GM21423 (cell line): ENCODE data around the gene MACROD1.

Source experiments
- ATAC-seq: cut with Tn5 transposase; IDR thresholded peaks from one replicate; pipeline ENCODE4 v1.9.1; 2021; ENCODE audit warnings: mild to moderate bottlenecking, moderate library complexity; ENCODE audit not compliant: unreplicated experiment

The MACROD1 gene

DNA sequence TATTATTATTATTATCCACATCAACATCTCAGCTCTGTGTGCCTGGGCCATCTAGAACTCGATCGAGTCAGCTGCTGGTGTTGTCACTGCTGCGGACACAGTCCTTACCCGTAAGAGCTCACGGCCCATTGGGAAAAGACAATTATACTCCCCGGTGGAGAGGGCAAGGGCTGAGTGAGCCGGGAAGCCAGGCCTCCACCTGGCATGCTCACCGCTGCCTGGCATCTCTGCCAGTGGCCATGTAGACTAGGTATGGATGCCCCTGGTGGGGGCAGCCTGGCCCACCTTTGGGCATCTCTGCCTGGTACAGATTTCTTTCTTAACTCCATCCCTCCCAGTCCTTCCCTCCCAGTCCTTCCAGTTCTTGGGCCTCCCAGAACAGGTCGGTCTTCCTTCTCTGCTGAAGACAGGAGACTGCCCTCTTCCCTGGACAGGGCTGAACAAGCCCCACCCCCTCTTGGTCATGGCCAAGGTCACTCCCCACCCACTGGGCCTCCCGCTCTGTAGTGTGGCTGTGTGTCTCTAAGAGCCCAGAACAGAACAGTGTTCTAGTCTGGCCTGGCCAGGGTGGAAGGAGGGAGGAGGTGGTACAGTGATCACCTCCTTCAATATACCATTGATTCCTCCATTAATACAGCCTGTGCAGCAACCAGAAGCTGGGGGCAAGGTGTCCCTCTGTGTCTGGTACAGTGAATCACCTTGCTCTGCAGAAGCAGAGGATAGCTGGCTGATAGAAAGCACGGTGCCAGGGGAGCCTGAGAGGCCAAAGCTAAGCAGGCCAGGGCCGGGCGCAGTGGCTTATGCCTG, 72.5 kb downstream of the MACROD1 start:
- ATAC-seq: no peak

DNA sequence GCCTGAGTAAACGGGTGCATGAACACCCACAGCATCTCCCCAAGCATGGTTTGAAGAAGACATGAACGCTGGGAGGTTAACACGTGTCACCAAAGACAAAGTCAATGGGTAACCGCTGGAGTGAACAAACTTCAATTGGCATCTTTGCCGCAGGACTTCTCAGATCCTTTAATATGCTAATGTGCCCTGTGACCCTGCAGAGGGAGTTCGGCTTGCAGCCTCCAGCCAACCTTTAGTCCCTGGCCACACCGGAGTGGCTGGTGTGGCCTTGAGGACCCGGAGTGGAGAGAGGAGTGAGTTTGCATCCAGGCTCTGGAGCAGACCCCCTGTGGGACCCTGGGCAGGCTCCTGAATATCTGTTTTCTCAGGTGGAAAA, 73.2 kb downstream of the MACROD1 start:
- no peak for ATAC-seq

DNA sequence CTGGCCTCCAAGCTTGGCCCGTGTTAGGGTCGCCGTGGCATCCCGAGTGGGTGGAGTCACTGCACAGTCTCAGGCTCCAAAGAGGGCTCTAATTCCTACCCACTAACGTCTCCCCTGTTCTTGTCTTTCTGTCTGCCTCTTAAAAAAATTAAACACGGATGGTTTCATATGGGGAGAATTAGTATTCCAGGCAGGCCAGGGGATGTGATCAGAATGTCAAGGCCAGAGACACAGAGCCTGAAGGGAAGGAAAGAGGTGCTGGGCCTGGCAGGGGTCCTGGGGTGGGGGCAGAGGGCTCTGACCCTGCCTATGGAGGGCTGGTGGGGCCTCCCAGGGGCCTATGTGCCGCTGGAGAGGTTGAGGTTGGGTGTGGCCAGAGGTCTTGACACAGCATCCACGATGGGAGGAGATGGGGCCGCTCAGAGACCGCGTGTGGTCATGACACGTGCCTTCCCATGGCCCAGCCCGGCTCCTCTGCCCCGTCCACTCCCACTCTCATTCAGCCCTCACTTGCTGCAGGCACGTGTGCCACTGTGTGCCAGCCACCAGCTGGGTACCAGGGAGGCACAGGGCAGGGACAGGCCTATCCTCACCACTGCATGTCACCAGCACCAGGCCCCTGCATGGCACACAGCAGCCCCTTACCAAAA, 73.7 kb downstream of the MACROD1 start:
- ATAC-seq: no peak

DNA sequence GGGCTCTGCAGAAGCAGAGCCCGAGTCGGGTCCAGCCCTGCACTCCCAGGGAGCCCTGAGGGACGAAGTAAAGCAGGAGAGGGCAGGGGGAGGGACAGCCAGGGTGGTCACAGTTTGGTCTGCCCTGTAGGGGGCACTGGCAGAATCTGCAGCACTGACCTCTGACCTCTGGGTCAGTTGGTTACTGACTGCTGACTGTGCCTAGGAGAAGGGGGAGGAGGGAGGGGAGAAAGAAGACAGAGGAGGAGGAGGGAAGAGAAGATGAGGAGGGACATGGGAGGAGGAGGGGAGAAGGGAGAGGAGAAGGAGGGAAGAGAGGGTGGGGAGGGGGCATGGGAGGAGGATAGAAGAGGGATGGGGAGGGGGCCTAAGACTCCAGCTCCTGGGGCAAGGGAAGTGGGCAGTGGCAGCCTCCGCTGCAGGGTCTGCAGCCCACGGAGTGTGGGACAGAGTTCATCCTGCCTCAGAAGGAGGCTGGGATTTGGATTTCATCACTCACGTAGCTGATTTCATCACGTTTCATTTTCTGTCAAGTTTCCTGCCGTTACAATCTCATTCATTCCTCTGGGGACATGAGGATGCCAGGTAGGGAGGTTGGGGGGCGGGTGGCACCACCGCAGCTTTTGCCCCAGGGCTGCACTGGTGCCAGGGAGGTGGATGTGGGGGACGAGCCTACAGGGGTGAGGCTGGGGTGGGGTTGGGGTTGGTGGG, 75.0 kb downstream of the MACROD1 start:
- no peak for ATAC-seq

DNA sequence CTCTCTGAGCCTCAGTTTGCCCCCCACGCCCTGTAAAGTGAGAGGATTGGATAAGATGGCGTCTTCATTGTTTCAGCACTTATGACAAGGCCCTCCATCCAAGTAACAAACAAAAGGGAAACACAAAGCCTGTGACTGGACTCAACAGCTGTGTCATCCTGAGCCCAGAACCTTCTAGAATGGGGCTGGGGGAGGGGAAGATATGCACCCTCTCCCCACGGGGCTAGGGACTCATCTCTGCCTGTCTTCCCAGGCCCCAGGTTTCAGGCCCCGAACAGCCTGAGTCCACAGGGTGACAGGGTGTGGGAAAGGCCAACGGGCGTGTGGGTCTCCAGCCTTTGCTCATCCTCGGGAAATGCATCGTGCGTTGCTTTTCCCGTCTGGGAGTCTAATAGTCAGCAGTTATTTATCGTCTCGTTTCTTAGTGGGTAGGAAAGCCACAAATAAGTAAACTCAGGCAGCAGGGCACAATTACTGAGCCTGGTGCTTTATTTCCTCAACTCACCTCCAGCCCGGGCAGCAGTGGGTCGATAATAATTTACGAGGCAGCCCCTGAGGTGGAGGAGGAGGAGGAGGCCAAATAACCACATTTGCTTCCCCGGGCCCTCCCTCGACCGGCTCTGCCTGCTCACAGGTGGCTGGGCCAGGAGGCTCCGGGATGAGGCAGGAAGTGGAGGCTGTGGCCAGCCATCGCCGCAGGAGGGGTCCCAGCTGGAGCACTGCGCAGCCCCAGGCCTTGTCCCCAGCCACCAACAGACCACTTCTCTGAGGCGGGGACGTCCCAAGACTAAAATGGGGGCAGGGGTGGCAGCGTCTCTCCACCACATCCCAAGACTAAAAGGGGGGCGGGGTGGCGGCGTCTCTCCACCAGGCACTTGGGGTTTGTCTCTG, 75.8 kb downstream of the MACROD1 start:
- no peak for ATAC-seq

DNA sequence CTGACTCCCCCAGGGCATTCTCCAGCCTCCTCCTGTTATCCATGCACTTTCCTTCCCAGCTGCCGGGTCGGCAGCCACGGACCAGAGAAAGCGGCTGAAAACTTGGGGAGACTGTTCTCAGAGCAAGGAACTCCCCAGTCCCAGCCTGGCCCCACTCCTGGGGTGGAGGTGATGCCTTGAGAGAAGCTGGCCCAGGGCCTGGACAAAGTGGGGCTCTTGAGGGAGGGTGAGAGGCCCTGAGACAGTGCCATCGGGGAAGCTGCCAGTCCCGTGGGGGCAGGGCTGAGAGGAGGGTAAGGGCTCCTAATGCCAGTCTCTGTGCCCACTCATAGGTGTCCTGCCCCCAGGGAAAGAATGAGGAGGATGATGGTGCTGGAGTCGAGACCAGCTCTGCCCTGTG, 76.4 kb downstream of the MACROD1 start:
- no peak for ATAC-seq

DNA sequence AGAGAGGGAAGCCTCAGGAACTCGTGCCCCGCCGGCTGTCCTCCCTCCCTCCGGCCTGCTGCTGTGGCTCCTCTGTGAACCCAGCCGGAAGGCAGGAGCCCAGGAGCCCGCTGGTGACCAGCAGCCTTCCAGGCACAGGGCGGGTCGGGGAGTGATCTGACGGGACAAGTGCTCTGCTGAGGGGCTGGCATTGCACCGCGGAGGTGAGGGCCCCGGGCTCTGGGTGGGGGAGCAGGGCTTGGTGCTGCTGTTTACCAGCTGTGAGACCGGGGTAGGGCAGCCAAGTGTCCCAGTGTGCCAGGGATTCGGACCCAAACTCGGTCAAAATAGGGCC, 76.9 kb downstream of the MACROD1 start:
- no peak for ATAC-seq

DNA sequence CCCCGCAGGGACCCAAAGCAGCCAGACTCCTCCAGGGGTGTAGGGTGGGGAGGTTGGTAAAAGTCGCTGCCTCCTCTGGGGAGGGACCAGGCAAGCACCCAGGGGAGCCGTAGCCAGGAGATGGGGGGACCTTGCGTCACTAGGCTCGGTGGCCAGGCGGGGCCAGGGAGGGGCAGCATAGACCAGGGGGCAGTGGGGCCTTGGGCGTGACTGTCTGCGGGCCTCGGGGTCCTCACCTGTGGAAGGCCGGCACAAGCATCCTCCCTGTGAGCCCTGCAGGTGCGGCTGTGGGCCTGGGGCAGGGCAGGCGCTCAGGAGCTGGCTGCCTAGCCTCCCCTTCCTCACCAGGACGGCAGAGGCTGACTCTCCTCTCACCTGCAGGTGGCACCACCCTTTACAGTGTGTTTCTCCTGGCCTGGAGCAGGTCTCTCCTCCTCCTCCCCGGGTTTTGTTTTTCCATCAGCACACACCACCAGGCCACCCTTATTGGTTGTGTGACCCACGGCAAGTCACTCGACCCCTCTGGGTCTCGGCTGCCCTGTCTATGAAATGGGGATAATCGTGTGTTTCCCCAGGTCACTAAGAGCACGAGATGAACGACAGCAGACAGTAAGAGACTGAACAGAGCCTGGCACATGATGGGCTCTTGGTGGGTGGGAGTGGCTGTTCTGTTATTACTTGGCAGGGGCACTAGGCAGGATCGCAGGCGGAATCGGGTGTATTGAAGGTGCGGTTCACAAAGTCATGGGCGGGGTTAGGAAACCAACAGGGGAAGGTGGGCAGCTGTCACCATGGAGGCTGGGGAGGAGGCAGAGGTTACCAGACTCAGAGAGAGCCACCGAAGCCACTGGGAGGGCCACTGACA, 77.5 kb downstream of the MACROD1 start:
- no peak for ATAC-seq

DNA sequence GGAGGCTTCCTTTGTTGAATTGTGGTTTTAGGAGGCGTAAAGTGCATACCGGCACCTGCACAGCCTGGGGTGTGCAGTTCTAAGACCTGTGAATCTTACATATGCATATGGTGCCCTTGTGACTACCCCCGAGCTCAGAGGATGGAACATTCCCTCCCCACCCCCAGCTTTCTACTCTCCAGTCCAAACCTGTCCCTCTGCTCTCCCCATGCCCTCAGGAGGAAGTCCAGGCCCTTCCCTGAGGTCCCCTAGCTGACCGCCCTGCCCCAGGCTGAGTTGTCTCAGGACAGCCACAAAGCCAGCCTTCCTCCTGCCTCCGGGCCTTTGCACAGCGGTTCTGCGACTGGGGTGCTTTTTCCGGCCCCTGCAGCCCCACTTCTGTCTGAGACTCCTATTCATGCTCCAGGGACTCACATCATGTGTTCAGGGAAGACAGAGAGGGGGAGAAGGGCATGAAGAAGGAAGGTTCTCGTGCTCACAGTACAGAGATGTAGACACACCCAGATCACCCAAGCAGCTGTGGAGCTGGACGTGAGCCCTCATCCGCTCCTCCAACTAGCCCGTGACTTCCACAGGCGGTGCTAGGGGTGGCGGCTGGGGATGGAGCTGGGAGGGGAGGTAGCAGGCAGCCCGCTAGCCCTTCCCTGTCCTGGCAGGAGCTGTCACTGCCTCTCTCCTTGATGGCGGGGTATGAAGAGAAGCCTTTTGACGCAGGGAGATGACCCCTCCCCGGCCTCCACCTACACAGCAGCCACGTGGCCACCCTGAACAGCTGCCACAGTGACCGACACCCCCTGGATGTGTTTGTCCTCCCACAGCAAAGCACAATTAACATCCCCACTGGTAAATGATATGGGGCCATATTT, 79.4 kb downstream of the MACROD1 start:
- ATAC-seq: no peak

DNA sequence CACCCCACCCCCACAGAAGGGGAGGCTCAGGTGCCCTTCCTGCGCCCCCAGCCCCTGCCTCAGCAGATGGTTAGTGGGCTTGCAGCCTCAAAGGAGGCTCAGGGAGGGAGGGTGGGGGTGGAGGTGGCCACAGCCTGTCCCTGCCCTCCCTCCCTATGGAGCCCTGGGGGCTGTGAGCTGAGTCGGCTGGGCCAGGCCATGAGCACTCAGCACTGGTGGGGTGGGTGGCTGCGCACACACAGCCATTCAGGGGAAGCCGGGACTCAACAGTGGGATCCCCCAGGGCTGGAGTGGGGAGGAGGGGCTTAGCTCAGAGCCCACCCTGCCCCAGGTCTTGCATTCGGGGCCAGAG, 80.0 kb downstream of the MACROD1 start:
- no peak for ATAC-seq

DNA sequence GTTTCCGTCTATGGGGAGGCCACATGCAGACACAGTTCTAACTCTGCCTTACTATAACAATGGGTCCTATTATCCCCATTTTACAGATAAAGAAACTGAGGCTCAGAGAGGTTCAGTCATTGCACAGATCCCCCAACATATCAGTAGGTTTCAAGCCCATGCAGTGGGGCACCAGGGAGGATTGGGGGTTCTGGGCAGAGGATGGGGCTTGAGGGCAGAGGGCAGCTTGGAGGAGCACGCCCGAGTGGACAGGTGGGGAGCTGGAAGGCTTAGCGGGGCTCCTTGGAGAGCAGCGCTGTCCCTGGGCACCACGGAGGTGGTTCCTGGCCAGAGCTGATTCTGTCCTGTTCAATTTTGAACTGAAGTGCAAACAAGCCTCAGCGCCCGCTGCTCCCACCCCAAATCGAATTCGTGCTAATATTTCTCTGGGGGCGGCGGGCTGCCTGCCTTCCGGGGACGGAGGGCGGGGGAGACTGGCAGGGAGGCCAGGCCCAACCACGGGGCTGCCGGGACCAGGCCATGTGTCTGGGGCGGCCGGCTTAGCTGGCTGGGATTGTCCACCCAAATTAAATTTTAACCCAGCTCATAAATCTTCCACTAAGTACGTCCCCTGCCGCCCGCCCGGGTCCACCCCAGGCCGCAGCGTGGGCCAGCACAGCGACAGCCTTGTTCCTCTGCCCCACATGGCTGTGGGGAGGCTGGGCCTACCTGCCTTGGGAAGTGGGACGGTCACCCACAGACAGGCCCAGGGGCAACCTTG, 80.8 kb downstream of the MACROD1 start:
- ATAC-seq: no peak

DNA sequence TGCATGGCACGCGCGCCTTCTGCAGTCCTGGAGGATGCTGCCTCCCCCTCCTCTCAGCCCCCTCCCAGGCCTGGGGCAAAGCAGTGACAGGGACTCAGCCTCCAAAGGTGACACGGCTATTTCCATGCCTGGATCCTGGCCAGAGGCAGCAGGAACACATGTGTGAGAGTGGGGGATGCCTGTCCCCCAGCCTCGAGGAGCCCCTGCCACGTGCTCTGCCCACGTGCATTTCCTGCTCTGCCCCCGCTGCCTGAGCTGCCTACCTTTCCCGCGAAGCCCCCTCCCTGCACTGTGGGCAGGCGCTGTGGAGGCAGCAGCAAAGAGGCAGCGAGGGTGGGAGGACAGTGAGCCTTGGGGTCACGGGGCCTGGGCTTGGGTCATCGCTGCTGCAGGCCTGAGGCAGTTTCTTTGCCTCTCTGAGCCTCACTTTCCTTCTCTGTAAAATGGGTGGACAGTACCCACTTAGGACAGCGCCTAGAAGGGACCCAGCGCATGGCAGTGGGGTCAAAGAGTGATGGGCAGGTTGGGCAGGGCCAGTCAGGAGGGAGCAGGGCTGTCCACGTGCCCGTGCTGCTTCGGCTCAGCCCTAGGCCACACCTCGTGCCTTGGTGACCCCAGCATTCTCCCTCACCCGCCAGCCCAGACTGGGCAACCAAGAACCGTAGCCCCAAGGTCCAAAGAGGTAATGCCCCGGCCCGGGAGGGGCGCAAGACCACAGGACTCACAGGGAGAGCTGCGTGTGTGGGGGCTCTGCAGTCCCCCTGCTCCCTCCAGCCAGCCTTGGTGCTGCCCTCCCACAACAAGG, 81.6 kb downstream of the MACROD1 start:
- ATAC-seq: no peak

DNA sequence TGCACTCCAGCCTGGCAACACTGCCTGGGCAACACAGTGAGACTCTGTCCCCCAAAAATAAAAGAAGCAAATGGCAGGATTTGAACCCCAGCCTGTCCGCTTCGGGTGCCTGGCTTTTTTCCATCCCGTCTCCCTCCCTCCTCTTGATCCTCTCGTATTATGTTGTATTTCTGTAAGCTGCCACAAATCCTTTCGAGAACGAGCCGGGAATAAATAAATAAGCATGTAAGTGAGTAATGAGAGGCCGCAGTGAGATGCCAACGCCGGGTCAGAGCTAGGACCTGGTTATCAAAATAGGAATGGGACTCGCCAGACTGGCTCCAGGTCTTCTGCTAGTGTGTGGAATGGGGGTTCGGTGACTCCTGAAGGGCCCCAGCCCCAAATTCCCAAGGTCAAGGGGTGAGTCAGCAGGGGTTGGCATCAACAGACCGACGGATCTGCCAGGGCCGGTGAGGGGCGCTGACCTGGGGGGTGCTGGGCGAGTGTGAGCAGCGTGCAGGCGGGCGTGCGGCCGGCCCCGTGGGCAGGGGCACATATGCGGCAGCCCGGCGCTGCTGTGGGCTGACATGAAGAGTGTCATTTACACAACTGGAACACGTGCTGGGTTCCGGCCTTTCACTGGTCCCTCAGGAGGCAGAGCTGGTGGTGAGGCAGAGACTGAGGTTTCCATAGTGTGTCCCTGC, 82.4 kb downstream of the MACROD1 start:
- ATAC-seq: no peak

DNA sequence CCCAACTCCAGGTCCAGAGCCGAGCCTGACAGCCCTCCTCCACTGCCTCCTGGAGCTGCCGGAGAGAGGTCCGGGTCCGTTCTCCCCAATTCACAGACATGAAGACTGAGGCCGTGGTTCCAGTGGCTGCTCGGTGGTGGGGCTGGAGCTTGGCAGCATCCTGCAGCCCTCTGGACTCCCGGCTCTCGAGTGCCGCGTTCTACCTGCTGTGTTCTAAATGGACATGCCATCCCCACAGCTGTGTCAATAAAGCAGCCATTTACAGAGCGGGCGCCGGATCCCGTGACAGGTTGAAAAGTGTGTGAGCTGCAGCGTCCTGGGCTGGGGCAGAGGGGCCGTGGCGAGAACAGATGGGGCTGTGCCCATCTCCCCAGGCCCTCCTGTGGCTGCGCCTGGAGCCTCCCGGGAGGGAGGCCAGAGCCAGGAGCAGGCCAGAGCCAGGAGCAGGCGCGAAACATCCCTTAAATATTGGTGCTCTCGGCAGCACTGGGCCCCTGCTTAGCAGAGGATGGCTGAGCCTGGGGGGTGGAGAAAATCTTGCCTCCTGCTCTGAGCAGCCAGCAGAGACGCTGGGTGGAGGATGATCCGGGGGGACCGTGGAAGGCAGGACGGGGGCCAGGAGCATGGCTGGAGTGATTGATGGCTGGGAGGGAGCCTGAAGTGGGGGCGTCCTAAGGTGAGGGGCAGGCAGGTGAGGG, 84.0 kb downstream of the MACROD1 start:
- ATAC-seq: no peak

DNA sequence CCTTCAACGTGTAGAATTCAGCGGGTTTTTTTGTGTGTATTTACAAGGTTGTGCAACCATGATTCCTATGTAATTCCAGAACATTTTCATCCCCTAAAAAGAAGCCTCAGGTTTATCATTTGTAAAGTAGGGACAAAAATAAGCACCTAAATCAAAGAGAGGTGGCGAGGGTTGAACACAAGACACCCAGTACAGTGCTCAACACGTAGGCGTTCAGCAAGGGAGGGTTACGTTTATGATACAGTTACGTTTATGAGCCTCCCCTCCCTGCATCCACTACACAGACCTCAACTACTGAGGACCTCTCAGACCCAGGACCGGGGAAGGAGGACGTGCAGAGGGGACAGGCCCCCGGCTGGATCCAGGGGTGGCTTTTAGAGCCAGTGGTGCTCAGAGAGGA, 85.5 kb downstream of the MACROD1 start:
- ATAC-seq: no peak

DNA sequence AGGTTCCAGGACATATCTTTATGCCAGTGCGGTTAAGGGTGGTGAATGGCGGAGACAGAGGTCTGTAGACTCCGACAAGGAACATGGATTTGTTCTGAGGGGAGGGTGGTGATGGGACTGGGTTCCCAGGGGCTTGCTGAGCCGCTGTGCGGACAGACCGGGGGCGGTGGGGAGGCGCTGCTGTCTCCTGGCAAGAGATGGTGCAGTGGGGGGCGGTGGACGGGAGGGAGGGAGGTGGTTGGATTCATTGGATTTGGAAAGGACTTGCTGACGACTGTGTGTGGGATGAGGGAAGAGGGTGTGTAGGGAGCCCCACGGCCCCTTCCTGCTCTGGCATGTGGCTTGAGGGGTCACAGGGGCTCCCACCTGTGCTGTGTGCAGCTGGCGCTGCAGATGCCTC, 87.0 kb downstream of the MACROD1 start:
- ATAC-seq: no peak

DNA sequence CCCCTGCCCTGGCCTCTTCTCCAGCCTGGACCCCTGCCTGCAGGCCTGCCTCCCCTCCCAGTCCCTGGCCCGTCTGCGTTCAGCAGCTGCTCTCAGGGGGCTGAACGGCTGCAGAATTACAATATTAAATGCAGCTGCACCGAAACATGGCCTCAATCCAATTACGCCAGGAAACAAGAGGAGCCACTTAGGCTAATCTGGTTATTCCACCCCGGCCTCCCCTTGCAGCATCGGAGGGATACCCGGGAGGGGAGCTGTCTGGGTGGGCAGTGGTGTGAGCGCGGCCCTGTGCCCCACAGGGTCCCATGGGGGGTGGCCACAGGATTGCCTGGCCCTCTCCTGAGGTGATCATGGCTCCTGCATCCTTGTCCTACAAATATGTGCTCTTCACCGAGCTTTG, 87.6 kb downstream of the MACROD1 start:
- no peak for ATAC-seq
